ENCODE results near the gene TPM4.

Gene TPM4

DNA sequence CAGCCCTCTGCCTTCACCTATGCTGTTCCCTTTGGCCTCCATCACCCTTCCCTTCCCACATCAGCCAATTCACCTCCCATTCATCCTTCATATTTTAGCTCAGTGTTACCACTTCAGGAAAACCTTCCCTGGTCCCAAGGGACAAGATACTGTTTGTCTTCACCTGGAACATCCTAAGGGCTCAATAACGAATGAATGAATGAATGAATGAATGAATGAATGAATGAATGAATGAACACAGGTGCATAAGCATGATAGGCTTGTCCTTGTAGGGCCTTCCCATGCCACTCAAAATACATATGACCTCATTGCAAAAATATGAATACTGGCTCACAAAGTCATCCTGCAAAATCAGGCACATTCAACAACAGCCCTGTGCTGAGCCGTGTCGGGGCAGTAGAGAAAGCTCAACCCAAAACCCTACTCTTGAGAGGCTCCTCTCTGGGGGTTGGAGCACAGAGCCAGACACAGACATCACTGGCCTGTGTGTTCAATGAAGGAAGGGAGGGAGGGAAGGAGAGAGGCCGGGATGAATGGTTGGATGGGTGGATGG, 33.7 kb upstream of the TPM4 start:
- no peak for DNase-seq

DNA sequence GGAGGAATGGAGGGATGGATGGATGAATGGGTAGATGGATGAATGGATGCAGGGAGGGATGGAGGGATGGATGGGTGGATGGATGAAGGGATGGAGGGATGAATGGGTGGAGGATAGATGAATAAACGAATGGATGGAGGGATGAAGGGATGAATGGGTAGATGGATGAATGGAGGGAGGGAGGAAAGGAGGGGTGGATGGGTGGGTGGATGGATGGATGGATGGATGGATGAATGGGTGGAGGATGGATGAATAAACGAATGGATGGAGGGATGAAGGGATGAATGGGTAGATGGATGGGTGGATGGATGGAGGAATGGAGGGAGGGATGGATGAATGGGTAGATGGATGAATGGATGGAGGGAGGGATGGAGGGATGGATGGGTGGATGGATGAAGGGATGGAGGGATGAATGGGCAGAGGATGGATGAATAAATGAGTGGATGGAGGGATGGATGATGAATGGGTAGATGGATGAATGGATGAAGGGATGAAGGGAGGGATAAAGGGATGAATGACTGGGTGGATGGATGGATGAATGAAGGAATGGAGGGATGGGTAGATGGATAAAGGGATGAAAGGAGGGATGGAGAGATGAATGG, 33.0 kb upstream of the TPM4 start:
- DNase-seq = no peak

DNA sequence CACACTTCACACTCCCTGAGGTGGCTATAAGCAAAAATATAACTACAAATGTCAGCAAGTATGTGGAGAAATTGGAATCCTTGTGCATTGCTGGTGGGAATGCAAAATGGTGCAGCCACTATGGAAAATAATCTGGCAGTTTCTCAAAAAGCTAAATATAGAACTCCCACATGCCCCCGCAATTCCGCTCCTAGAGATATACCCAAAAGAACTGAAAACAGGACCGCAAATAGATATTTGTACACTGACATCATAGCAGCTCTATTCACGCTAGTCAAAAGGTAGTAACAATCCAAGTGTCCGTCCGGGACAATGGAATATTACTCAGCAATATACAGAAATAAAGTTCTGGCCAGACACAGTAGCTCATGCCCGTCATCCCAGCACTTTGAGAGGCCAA, 31.5 kb upstream of the TPM4 start:
- DNase-seq = no peak

DNA sequence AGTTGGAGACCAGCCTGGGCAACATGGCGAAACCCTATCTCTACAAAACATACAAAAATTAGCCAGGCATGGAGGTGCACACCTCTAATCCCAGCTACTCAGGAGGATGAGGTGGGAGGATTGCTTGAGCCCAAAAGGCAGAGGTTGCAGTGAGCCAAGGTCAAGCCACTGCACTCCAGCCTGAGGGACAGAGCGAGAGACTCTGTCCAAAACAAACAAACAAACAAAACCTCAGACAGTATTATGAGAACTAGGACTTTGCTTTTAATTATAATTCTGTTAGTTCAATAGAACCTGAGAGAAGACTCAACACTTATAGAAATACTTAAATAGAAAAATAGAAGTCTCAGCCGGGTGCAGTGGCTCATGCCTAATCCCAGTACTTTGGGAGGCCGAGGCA, 31.1 kb upstream of the TPM4 start:
- no peak for DNase-seq

DNA sequence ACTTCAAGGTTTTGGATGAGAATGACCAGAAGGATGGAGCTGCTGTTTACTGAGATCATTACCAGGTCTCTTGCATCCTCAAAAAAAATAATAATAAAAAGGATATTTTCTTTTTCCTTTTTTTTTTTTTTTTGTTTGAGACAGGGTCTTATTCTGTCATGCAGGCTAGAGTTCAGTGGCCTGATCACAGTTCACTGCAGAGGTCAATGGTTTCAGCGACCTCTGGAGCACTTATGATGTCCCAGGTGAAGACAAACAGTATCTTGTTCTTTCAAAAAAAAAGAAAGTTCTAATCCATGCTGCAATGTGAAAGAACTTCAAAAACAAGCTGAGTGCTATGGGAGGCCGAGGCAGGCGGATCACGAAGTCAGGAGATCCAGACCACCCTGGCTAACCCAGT, 30.4 kb upstream of the TPM4 start:
- DNase-seq = no peak

DNA sequence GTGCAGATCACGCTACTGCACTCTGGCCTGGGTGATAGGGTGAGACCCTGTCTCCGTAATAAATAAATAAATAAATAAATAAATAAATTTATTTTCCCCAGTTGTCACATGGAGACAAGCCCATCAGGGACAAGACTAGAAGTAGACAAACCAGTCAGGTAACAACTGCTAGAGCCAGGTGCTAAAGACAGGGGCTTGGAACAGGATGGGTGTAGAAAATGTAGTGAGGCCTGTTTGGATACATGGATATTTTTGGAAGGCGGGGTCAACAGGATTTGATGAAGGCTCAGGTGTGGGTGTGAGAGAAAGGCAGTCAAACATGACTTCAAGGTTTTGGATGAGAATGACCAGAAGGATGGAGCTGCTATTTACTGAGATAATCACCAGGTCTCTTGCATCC, 27.7 kb upstream of the TPM4 start:
- no peak for DNase-seq

DNA sequence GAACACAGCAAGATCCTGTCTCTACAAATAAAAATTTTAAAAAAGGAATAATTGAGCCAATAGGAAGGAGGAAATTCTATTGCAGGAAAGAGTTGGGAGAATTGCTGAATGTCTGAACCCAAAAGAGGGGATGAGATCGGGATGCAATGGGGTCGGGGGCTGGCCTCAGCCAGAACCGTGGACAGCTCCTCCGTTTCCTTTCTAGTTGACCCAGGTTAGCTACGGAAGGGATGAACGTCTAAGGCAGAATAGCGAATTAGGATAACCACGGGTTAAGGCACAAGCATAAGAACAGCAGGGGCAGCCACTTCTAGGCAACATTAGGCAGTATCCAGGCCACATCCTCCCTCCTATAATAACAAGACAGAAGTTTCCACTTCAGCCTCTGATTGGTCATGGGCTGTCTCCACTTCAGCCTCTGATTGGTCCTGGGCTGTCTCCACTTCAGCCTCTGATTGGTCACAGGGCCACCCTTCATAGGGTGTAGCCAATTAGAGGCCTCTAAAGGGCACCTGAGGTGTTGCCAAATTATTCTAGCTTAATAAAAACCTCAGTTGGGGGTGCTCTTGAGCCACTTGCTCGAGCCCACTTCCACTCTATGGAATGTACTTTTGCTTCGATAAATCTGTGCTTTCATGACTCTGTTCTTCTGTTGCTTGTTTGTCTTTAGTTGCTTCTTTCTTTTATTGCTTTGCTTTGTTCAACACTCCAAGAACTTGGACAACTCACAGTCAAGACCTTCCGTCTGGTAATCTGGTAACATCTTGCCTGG, 24.9 kb upstream of the TPM4 start:
- no peak for DNase-seq

DNA sequence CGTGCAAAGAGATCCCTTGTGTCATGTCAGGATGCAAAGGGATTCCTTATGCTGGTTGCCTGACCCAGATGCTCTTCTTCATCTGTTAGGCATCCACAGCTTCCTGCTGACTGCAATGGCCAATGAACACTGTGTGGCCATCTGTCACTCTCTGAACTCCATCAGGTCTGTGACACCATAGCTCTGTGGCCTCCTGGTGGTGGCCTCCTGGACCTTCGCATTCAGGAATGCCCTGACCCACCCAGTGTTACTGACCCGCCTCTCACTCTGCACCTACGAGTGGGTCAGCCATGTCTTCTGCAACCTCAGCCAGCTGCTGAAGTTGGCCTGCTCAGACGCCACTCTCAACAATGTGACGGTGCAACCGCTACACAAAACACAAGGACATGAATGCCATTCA, 23.9 kb upstream of the TPM4 start:
- no peak for DNase-seq

DNA sequence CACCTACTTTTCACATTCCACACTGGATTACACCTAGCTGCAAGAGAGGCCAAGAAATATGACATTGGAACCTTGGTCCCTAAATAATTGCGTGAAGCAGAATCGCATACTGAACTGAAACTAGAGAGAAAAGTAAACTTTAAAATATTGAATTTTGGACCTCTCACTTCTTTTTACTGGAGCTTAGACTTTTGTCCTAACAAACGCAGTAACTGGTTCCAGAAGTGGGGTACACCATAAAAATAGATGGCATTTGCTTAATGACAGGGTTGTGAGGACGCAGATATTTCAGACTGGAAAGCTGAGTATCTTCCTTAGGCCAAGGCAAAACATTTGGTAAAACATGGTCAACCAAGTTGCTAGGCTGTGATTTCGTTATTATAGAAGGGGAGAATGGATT, 19.2 kb upstream of the TPM4 start:
- DNase-seq = no peak

DNA sequence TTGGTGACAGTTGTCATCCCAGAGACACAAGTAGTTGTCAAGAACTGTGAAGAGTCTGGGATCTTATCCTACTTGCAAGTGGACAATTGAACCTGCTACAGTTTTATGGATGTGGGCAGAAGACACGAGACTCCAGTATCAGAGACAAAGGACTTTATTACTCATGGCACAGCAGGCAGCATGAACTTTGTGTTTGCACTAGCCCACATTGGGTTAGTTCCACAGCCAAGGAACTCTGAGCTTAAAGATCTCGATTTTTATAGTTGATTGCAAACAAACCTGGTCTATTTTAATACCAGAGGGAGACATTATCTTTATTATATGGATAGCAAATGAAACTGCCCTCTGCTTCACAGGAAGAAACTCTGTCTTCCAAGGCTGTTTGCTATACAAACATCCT, 16.0 kb upstream of the TPM4 start:
- DNase-seq = no peak

DNA sequence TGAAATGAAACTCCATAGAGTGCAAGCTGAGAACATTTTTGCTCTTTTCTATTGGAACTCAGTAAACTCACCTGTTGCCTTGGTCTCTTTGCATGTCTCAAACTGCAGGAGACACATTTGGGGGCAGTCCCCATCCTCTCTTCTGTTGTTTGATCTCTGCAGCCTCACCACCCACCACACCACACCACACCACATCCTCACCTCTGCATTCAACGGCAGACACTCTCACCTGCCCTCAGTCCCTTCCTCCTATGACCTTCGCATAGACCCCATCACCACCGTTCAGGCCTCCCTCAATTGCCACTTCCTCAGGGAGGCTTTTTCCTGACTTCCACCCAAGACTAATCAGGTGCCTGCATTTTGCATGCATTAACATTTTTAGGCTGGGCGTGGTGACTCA, 14.4 kb upstream of the TPM4 start:
- DNase-seq = no peak

DNA sequence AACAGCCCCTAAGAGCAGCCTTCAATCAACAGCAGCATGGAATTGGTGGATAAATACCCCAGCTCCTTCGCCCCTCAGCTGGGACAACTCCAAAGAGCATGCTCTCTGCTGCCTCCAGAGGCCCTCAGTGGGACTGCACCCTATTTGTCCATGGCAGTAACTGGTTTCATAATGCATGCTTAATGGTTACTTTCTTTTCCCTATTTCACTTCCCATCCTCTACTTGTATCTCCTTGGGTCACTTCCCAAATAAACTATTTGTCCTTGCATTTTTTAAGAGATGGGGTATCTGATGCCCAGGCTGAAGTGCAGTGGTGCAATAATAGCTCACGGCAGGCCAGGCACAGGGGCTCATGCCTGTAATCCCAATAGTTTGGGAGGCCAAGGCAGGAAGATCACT, 13.5 kb upstream of the TPM4 start:
- DNase-seq = peak; percentile 14

DNA sequence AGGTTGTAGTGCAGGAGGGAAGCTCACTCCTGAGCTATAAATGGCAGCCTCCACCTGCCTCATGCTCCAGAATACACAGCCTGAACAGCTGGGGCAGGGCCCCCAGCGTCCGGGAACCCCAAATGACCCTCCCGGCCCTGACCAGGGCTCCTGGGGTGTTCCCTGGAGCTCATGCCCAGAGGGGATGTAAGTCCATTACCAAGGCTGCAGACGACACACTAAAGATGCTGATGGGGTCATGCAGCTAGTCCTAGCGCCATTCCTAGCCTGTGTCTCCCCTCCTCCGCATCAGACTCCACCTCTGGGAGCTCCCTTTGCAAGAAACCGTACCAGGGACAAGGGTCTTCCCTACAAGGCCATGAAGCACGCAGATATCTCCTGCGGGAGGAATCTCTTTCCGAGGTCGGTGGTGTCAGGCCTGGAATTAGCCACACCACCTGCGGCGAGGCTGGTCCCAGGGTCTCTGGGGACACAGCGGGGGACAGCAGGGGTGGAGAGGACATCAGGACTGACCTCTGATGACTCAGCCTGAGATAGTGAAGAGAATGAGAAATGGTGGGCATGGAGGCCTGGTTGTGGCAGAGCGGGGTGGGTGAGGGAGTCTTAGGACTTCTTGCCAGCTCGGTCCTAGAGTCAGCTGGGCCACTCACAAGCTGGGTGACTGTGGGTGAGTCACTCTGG, 11.9 kb upstream of the TPM4 start:
- DNase-seq = no peak

DNA sequence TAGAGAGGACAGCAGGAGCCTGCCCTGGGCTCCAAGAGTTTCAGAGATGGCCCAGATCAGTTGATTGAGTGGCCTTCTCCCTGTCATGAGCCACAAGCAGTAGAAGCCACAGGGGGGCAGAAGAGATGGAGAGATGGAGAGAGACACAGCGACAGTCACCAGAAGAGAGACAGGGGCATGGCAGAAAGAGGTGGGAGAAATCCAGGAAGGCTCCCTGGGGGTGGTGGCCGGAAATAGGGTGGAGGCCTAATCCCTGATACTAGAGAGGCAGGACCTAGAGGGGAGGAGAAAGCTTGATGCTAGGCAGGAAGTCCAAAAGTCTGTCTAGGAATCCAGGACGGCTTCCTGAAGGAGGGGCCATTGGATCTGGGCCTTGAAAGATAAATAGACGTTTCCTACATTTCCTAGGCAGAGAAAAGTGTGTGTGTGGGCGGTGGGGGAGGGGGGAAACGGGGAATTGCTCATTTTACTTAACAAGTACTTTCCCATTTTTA, 9.6 kb upstream of the TPM4 start:
- DNase-seq = no peak

DNA sequence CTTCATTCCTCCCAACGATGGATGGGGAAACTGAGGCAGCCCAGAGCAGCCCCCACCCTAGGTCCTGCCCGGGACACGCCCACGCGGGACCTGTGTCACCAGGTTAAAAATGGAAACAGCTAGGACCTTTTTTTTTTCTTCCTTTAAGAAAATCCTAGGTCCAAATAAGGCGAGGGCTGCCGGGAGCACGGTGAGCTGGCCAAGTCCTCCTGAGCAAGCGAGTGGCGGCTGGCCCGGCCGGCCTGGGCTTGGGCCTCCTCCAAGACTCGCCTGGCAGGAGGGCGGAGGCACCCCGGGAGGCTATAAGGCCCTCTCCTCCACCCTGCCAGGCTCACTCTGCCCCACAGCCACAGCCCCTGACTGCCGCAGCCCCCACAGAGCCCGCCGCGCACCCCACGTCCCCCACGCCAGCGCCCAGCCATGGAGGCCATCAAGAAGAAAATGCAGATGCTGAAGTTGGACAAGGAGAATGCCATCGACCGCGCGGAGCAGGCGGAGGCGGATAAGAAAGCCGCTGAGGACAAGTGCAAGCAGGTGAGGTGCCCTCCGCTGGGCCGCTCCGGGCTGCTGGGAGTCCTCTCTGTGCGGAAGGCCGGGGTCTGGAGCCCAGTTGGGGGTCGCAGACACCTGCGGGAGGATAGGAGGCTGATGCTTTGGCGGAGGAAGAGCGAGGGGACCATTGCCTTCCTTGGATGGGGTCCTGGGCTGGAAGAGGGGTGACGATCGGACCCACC, 8.9 kb upstream of the TPM4 start:
- no peak for DNase-seq

DNA sequence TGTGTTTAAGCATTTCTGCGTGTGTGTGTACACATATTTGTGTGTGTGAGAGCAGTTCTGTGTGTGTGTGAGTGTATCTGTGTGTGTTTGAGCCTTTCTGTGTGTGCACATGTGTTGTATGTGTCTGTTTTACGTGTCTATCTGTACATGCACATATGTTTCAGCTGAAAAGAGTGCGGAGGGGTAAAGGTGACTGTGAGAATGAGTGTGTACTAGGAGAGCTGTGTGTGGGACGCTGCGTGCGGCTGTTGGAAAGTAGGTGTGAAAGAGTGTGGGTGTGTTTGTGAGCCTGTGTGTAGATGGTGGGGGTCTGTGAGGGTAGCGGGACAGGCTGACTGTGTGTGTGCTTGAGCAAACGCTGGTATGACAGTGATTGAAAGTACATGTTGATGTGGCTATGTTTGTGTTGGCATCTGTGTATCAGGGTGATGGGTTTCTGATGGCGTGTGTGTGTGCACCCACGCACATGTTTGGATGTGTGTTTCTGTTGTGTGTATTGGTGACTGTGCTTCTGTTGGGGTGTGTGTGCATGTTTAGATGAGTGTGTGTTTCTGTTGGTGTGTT, 7.5 kb upstream of the TPM4 start:
- DNase-seq = no peak

DNA sequence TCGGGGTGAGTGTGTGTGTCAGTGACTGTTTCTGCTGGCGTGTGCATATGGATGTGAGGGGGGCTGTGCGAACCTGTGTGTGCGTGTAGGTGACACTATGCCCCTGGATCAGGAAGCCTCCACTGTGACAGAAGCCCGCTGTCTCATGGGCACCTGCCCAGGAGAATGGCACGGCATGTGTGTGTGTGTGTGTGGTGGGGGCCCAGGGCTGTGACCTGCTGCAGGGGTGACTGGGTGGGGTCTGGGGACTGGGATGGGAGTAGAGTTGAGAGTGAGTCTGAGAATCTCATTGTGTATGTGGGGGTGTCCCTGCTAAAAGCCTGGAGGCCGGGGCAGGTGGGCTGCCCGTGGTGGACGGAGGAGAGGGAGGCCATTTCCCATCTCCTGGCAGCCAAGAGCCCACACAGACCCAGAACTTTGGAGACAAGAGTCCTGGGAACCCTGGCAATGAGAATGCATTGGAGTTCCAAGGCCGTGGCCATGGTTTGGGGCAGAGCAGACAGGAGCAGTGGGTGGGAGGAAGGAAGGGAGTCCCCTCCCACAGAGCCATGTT, 6.4 kb upstream of the TPM4 start:
- DNase-seq = no peak

DNA sequence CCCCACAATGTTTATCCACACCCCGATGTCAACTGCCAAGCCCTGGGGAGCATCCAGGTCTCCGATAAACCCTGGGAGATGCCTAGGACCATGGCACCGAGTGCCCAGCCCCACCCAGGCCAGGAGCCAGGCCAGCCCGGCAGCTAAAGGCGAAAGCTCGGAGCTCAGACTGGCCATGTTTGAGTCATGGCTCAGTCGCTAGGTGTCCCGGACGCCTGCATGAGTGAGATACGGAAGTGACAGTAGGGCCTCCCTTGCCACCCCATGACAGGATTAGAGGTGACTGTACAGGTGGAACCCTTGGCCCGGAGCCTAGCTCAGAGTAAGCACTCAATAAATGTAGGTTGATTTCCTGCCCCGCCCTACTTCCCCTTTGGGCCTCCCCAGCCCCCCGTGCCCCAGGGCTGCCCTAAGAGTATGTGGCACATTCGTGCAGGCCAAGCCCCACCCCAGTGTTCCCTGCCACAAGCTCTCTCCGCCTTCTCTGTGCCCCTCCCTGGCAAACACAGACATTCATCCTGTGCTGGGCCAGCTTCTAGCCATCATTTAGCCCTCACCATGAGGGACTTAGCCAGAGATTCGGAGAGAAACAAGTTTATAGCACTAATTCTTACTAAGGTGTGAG, 5.8 kb upstream of the TPM4 start:
- DNase-seq = no peak

DNA sequence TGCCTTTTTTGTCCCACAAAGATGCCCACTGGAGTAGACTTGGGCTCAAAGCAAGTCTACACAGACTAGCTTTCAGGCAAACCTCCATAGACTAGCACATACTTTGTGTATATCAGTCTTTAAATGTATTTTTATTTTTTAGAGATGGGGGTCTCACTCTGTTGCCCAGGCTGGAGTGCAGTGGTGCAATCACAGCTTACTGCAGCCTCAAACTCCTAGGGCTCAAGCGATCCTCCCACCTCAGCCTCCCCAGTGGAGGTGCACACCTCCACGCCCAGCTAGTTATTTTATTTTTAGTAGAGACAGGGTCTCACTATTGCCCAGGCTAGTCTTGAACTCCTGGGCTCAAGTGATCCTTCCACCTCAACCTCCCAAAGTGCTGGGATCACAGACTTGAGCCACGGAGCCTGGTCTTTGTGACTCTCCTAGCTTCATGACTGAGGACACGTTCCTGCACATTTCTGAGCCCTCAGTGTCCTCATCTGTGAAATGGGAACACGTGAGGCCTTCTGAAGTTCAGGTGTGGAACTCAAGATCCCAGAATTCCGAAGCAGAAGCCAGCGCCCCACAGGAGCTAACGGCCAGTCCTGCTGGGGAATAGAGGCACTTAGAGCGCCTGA, 5.1 kb upstream of the TPM4 start:
- no peak for DNase-seq

DNA sequence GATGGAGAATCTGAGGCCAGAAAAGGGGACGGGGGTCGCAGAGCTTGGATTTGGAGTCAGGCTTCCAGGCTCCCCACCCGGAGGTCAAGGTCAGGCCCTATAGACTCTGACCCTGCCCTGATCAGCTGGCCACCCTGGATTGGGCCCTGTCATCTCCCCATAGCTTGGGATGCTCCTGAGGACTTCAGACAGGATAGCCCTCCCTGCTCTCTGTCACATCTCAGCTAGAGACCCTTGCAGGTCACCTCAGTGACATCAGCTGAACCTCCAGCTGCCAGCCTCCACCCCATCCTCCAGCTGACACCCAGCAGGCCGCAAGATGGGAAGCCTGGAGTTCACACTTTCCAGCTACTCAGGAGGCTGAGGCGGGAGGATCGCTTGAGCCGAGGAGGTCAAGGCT, 2.8 kb upstream of the TPM4 start:
- no peak for DNase-seq

DNA sequence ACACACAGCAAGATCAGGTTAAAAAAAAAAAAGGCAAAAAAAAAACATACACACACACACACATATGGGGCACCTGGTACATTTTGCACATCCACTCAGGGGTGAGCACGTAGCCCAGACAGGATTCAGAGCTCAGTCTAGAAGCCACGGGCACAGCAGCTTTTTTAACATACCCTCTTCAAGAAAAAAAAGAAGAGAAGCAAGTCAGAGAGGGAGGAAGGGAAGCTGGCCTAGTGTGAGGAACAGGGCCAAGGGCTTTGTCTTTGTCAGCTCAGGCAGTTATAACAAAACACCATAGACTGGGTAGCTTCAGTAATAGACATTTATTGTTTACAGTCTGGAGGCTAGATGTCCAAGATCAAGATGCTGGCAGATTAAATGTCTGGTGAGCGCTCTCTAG, 2.3 kb upstream of the TPM4 start:
- DNase-seq = no peak

Data from DMS 273 treated with DMSO at 0.1 percent for 48 hours (cell line).